Lower leg skin (tissue), 4 donors: Measurements from ENCODE around the gene IL36RN. TPM values are rescaled to one million over a fixed set of nuclear protein-coding genes. Genes with fewer than 3 reads are reported as not detected.

Experiments used
- DNase-seq, 2 donors: peaks; one replicate each; pipeline ENCODE4 v3.0.0-alpha.2; 2019; ENCODE audit warnings: low spot score in 2 of 2
- H3K4me3 ChIP-seq: fragments of 200-600 bp; sonication (generic); 2 replicates; pipeline ENCODE4 v1.5.1; 2017; ENCODE audit warnings: mild to moderate bottlenecking, low read depth; ENCODE audit not compliant: poor library complexity, severe bottlenecking
- CTCF ChIP-seq, 3 donors: fragments of 450-650 bp; IDR thresholded peaks; one replicate each; pipeline ENCODE4 v1.5.1; 2016; ENCODE audit warnings: antibody characterized with exemption in 3 of 3, mild to moderate bottlenecking in 3 of 3, moderate library complexity in 2 of 3
- POLR2A ChIP-seq, 2 donors: fragments of 450-650 bp; IDR thresholded peaks; one replicate each; pipeline ENCODE4 v1.6.1; 2016 to 2017; ENCODE audit warnings: antibody characterized with exemption in 2 of 2, mild to moderate bottlenecking in 1 of 2, moderate library complexity in 1 of 2
- WGBS, 2 donors: methylation state at CpG; one replicate each; pipeline ENCODE4 v1.1.5; 2018; 5-methylcytosine and 5-hydroxymethylcytosine counted together
- intact Hi-C: fragments of 100-400 bp; cut with DNase I; formaldehyde crosslinking; loops from one replicate; pipeline ENCODE4 v1.15.0; 2023; ENCODE audit warnings: low total_unique reads
- total RNA-seq, 4 donors: library from RNA; depleted of rRNA; stranded (reverse); fragments of >200 nt; gene quantifications; one replicate each; pipeline ENCODE4 v1.1.0, GENCODE V29; 2016

Gene IL36RN
- total RNA-seq, 4 donors from 2014 or later, result 51.0 to 121 (median 96.2) TPM

GRCh38 chr2:113061896-113062770, 3.1 kb downstream of the IL36RN start:
- DNase-seq, result peak; percentile 5 to 75
- TF ChIP-seq CTCF (IDR thresholded peaks at IDR 0.05) (no peak), POLR2A (IDR thresholded peaks at IDR 0.05) (no peak)
- 87 to 89% methylated on average over 12 to 18 of the region's 18 CpGs for WGBS, 2 donors
- intact Hi-C loops, result no loop called here
- H3K4me3 ChIP-seq, result no peak overlapping the region

- TF ChIP-seq CTCF (IDR thresholded peaks at IDR 0.05), result no peak
- peak in 1 of 2 donors; percentile 34 for DNase-seq
- intact Hi-C loops, result no loop called here
- WGBS, 2 donors, result 85 to 87% methylated on average over 5 of the region's 5 CpGs
- H3K4me3 ChIP-seq, result no peak overlapping the region
These were observed 5.3 kb downstream of the IL36RN start for GRCh38 chr2:113064281-113064680.

GRCh38 chr2:113064898-113065297, 5.9 kb downstream of the IL36RN start:
- no peak overlapping the region for H3K4me3 ChIP-seq
- intact Hi-C loops, result no loop called here
- TF ChIP-seq CTCF (IDR thresholded peaks at IDR 0.05), result no peak
- TF ChIP-seq POLR2A (IDR thresholded peaks at IDR 0.05), result no peak
- peak in 1 of 2 donors; percentile 67 for DNase-seq
- 75 to 86% methylated on average over 1 of the region's 1 CpG for WGBS, 2 donors

- WGBS, 2 donors, result 77 to 89% methylated on average over 3 of the region's 3 CpGs
These were observed 8.7 kb downstream of the IL36RN start, which contains the start of gene IL1F10 for GRCh38 chr2:113067681-113068080. Gene IL1F10, plus strand, starts transcription at chr2:113067970. Its CDS starts 4,769 bp downstream, at chr2:113072739.

GRCh38 chr2:113068249-113068648, 9.3 kb downstream of the IL36RN start:
- TF ChIP-seq POLR2A (IDR thresholded peaks at IDR 0.05) (no peak), CTCF (IDR thresholded peaks at IDR 0.05) (no peak)
- no peak overlapping the region for H3K4me3 ChIP-seq
- 78 to 81% methylated on average over 2 of the region's 2 CpGs for WGBS, 2 donors
- DNase-seq, result no peak
- intact Hi-C loops, result no loop called here

More at GRCh38 chr2:113067681-113068080, 8.7 kb downstream of the IL36RN start, which contains the start of gene IL1F10:
- intact Hi-C loops, result no loop called here
- TF ChIP-seq POLR2A (IDR thresholded peaks at IDR 0.05), result no peak
- no peak for TF ChIP-seq CTCF (IDR thresholded peaks at IDR 0.05)
- DNase-seq, result peak in 1 of 2 donors; percentile 23
- no peak within 1 kb of the TSS for H3K4me3 ChIP-seq
